ENCODE results near the gene TRIM44.

The TRIM44 gene

GRCh38 chr11:35727140-35727539, 64.6 kb downstream of the TRIM44 start:
- Histone ChIP-seq H3K4me3 (ENCODE audit: low read depth in 1 of 5, low read length in 5 of 5) (no peak overlapping the region), H3K27ac (ENCODE audit: low read depth, low read length) (no peak overlapping the region), H3K4me1 (ENCODE audit: control insufficient read depth in 5 of 5, insufficient read depth in 5 of 5, low read length in 5 of 5) (peaks cover 0 to 6% (median 0%) of the 10 kb centered on the region in 5 donors), H3K27me3 (ENCODE audit: control insufficient read depth in 5 of 5, insufficient read depth in 4 of 5, low read length in 5 of 5) (no peaks in the 10 kb centered on the region), H3K36me3 (ENCODE audit: control insufficient read depth in 5 of 5, insufficient read depth in 5 of 5, low read length in 5 of 5) (peaks cover 15 to 32% (median 25%) of the 10 kb centered on the region in 5 donors), H3K9ac (ENCODE audit: low read length in 5 of 5) (no peak overlapping the region), H3K9me3 (ENCODE audit: control insufficient read depth in 5 of 5, low read length in 5 of 5) (peaks cover 0 to 7% (median 4%) of the 10 kb centered on the region in 5 donors)

DNA sequence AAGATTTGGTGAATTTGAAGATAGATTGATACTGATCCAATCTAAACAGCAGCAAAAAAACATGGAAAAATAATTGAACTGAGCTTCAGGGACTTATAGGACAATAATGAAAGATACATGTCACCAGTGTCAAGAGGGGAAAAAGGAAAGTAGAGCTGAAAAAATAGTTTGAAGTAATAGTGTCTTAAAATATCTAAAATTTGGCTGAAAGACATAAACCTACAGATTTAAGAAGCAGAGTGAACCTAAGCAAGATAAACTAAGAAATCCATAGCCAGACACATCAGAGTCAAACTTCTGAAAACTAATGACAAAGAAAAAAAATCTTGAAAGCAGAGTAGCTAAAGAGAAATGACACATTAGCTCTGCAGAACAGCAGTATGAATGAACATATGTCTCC, 67.7 kb downstream of the TRIM44 start:
- Histone ChIP-seq H3K4me1 (ENCODE audit: control insufficient read depth in 5 of 5, insufficient read depth in 5 of 5, low read length in 5 of 5) (no peaks in the 10 kb centered on the region), H3K9me3 (ENCODE audit: control insufficient read depth in 5 of 5, low read length in 5 of 5) (peaks cover 0 to 7% (median 4%) of the 10 kb centered on the region in 5 donors), H3K27ac (ENCODE audit: low read depth, low read length) (no peak overlapping the region), H3K36me3 (ENCODE audit: control insufficient read depth in 5 of 5, insufficient read depth in 5 of 5, low read length in 5 of 5) (peaks cover 15 to 43% (median 28%) of the 10 kb centered on the region in 5 donors), H3K4me3 (ENCODE audit: low read depth in 1 of 5, low read length in 5 of 5) (no peak overlapping the region), H3K9ac (ENCODE audit: low read length in 5 of 5) (no peak overlapping the region), H3K27me3 (ENCODE audit: control insufficient read depth in 5 of 5, insufficient read depth in 4 of 5, low read length in 5 of 5) (no peaks in the 10 kb centered on the region)

GRCh38 chr11:35734669-35735410, 72.3 kb downstream of the TRIM44 start:
- no peaks in the 10 kb centered on the region for H3K27me3 ChIP-seq (ENCODE audit: control insufficient read depth in 5 of 5, insufficient read depth in 4 of 5, low read length in 5 of 5)
- H3K36me3 ChIP-seq (ENCODE audit: control insufficient read depth in 5 of 5, insufficient read depth in 5 of 5, low read length in 5 of 5): peaks cover 7 to 43% (median 15%) of the 10 kb centered on the region in 5 donors
- no peak overlapping the region for H3K4me3 ChIP-seq (ENCODE audit: low read depth in 1 of 5, low read length in 5 of 5)
- H3K9me3 ChIP-seq (ENCODE audit: control insufficient read depth in 5 of 5, low read length in 5 of 5): peaks cover 0 to 7% (median 4%) of the 10 kb centered on the region in 5 donors
- H3K27ac ChIP-seq (ENCODE audit: low read depth, low read length): no peak overlapping the region
- H3K4me1 ChIP-seq (ENCODE audit: control insufficient read depth in 5 of 5, insufficient read depth in 5 of 5, low read length in 5 of 5): no peaks in the 10 kb centered on the region
- H3K9ac ChIP-seq (ENCODE audit: low read length in 5 of 5): no peak overlapping the region

DNA sequence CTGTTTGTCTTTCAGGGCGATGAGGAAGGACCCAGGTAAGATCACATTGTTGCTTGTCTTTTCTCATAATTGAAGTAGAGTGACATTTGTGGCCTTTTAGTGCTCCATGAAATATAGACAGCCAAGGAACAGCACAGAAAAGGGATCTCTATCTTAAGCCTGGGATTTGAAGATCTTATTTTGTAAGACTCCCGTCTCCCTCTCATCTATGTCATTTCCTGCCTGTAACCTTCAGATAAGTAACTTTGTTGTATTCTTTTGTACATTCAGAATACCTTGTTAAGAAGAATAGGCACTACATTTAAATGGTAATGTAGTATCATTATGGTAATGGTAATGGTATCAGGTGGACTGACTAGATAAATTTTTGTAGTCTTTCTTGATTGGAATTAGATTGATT, 72.8 kb downstream of the TRIM44 start:
- H3K4me3 ChIP-seq (ENCODE audit: low read depth in 1 of 5, low read length in 5 of 5): no peak overlapping the region
- H3K9me3 ChIP-seq (ENCODE audit: control insufficient read depth in 5 of 5, low read length in 5 of 5): peaks cover 0 to 5% (median 2%) of the 10 kb centered on the region in 5 donors
- H3K9ac ChIP-seq (ENCODE audit: low read length in 5 of 5): no peak overlapping the region
- H3K27me3 ChIP-seq (ENCODE audit: control insufficient read depth in 5 of 5, insufficient read depth in 4 of 5, low read length in 5 of 5): no peaks in the 10 kb centered on the region
- peaks cover 7 to 37% (median 15%) of the 10 kb centered on the region in 5 donors for H3K36me3 ChIP-seq (ENCODE audit: control insufficient read depth in 5 of 5, insufficient read depth in 5 of 5, low read length in 5 of 5)
- H3K27ac ChIP-seq (ENCODE audit: low read depth, low read length): no peak overlapping the region
- no peaks in the 10 kb centered on the region for H3K4me1 ChIP-seq (ENCODE audit: control insufficient read depth in 5 of 5, insufficient read depth in 5 of 5, low read length in 5 of 5)

- Histone ChIP-seq H3K9me3 (ENCODE audit: control insufficient read depth in 5 of 5, low read length in 5 of 5) (peaks cover 0 to 4% (median 0%) of the 10 kb centered on the region in 5 donors), H3K27me3 (ENCODE audit: control insufficient read depth in 5 of 5, insufficient read depth in 4 of 5, low read length in 5 of 5) (no peaks in the 10 kb centered on the region), H3K9ac (ENCODE audit: low read length in 5 of 5) (no peak overlapping the region), H3K36me3 (ENCODE audit: control insufficient read depth in 5 of 5, insufficient read depth in 5 of 5, low read length in 5 of 5) (peaks cover 7 to 37% (median 14%) of the 10 kb centered on the region in 5 donors), H3K27ac (ENCODE audit: low read depth, low read length) (no peak overlapping the region), H3K4me1 (ENCODE audit: control insufficient read depth in 5 of 5, insufficient read depth in 5 of 5, low read length in 5 of 5) (no peaks in the 10 kb centered on the region), H3K4me3 (ENCODE audit: low read depth in 1 of 5, low read length in 5 of 5) (no peak overlapping the region)
These were observed 73.3 kb downstream of the TRIM44 start for GRCh38 chr11:35735903-35736302.

DNA sequence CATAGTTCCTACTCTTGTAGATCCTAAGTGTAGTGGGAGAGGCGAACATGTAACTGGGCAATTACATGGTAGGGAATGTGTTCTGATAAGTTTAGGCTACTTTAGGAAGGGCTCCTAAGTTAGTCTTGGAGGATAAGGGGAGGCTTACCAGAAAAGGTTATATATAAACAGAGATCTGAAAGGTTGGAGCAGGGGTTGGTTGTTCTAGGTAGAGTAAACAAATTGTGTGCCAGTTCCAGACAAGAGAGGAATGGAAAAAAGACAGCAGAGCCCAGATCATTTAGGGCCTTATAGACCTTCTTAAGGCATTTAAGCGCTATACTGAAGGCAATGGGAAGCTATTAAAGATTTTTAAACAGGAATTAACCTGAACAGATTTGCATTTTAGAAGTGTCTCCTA, 74.4 kb downstream of the TRIM44 start:
- Histone ChIP-seq H3K27me3 (ENCODE audit: control insufficient read depth in 5 of 5, insufficient read depth in 4 of 5, low read length in 5 of 5) (no peaks in the 10 kb centered on the region), H3K27ac (ENCODE audit: low read depth, low read length) (no peak overlapping the region), H3K9me3 (ENCODE audit: control insufficient read depth in 5 of 5, low read length in 5 of 5) (no peaks in the 10 kb centered on the region), H3K9ac (ENCODE audit: low read length in 5 of 5) (no peak overlapping the region), H3K4me1 (ENCODE audit: control insufficient read depth in 5 of 5, insufficient read depth in 5 of 5, low read length in 5 of 5) (no peaks in the 10 kb centered on the region), H3K4me3 (ENCODE audit: low read depth in 1 of 5, low read length in 5 of 5) (no peak overlapping the region), H3K36me3 (ENCODE audit: control insufficient read depth in 5 of 5, insufficient read depth in 5 of 5, low read length in 5 of 5) (peaks cover 7 to 36% (median 13%) of the 10 kb centered on the region in 5 donors)

- no peak overlapping the region for H3K9ac ChIP-seq (ENCODE audit: low read length in 5 of 5)
- peaks cover 7 to 32% (median 16%) of the 10 kb centered on the region in 5 donors for H3K36me3 ChIP-seq (ENCODE audit: control insufficient read depth in 5 of 5, insufficient read depth in 5 of 5, low read length in 5 of 5)
- no peaks in the 10 kb centered on the region for H3K4me1 ChIP-seq (ENCODE audit: control insufficient read depth in 5 of 5, insufficient read depth in 5 of 5, low read length in 5 of 5)
- no peak overlapping the region for H3K4me3 ChIP-seq (ENCODE audit: low read depth in 1 of 5, low read length in 5 of 5)
- no peaks in the 10 kb centered on the region for H3K27me3 ChIP-seq (ENCODE audit: control insufficient read depth in 5 of 5, insufficient read depth in 4 of 5, low read length in 5 of 5)
- no peak overlapping the region for H3K27ac ChIP-seq (ENCODE audit: low read depth, low read length)
- no peaks in the 10 kb centered on the region for H3K9me3 ChIP-seq (ENCODE audit: control insufficient read depth in 5 of 5, low read length in 5 of 5)
These were observed 77.7 kb downstream of the TRIM44 start for GRCh38 chr11:35740061-35740799.

DNA sequence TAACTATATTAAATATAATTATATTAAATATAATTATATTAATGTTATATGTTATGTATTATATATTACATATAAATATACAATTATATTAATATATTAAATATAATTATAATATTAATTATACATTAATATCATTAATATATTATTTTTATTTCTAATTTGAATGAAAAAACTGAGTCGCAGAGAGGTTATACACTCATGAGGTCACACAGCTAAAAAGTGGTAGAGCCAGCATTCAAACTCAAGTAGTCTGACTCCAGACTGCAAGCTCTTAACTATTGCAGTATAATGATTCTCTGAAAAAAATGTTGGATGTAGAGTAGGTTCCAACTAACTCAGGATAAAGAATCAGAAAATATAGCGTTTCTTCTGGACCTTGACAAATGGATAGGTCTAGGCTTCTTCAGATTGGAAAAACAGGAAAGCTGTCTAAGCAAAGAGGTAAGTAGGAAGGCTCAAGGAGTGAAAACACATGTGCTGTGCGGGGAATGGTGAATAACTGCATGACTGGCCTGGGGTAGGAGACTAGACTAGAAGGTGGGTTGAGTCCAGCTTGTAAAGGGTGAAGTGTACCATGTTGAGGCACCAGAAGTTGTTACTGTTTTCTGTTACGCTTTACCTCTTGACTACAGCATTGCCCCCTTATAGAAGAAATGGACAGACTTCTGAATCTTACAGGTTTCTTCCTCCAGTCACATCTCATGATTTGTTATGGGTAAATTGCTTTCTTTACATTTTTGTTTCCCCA, 80.3 kb downstream of the TRIM44 start:
- Histone ChIP-seq H3K27ac (ENCODE audit: low read depth, low read length) (no peak overlapping the region), H3K4me1 (ENCODE audit: control insufficient read depth in 5 of 5, insufficient read depth in 5 of 5, low read length in 5 of 5) (no peaks in the 10 kb centered on the region), H3K9me3 (ENCODE audit: control insufficient read depth in 5 of 5, low read length in 5 of 5) (no peaks in the 10 kb centered on the region), H3K9ac (ENCODE audit: low read length in 5 of 5) (no peak overlapping the region), H3K4me3 (ENCODE audit: low read depth in 1 of 5, low read length in 5 of 5) (no peak overlapping the region), H3K36me3 (ENCODE audit: control insufficient read depth in 5 of 5, insufficient read depth in 5 of 5, low read length in 5 of 5) (peaks cover 0 to 17% (median 8%) of the 10 kb centered on the region in 5 donors), H3K27me3 (ENCODE audit: control insufficient read depth in 5 of 5, insufficient read depth in 4 of 5, low read length in 5 of 5) (no peaks in the 10 kb centered on the region)

DNA sequence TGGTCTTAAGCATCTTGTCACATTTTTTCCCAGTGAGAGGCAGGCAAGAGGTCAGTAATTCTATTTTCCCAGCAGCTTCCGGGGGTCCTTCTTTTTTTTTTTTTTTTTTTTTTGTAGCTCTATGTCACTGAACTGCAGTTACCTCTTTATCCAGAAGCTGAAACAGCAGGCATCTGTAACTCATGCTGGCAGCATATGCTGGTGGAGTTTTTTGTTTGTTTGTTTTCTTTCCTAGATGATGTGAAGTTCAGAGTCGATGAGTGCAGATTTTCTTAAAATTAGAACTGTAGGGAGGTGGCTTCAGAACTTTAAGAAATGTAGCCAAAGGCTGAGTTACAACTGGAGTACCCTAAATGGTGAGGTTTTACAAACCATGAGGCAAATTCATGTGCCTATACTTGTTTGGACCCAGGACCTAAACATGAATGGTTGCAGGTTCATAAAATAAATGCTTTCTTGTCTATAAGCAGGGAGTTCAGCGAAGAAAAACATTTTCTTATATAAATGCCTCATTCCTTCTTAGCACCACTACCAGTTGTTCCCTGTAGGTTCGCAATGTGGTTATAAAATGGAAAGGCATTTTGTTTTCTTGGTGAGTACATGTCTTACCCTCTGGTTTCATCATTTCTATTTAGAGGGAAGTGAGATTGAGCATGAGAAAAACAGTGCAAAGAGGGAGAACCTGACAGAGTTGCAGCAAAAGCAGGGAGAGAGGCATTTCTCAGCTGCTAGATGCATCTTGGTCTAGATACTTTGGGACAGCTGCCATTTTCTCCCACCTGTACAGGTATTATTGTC, 84.0 kb downstream of the TRIM44 start:
- Histone ChIP-seq H3K4me1 (ENCODE audit: control insufficient read depth in 5 of 5, insufficient read depth in 5 of 5, low read length in 5 of 5) (peaks cover 0 to 3% (median 0%) of the 10 kb centered on the region in 5 donors), H3K9ac (ENCODE audit: low read length in 5 of 5) (no peak overlapping the region), H3K9me3 (ENCODE audit: control insufficient read depth in 5 of 5, low read length in 5 of 5) (no peaks in the 10 kb centered on the region), H3K4me3 (ENCODE audit: low read depth in 1 of 5, low read length in 5 of 5) (no peak overlapping the region), H3K27me3 (ENCODE audit: control insufficient read depth in 5 of 5, insufficient read depth in 4 of 5, low read length in 5 of 5) (no peaks in the 10 kb centered on the region), H3K36me3 (ENCODE audit: control insufficient read depth in 5 of 5, insufficient read depth in 5 of 5, low read length in 5 of 5) (peaks cover 0 to 11% (median 3%) of the 10 kb centered on the region in 5 donors), H3K27ac (ENCODE audit: low read depth, low read length) (no peak overlapping the region)

All from subcutaneous abdominal adipose tissue (tissue), 5 donors.